ENCODE measurements around the gene AKAP5. TPM values are rescaled to one million over a fixed set of nuclear protein-coding genes. Genes with fewer than 3 reads are reported as not detected.

AKAP5 gene
- total and polyA plus RNA-seq, 2 experiments from 2014 or later = 1.0 to 3.4 TPM

GRCh38 chr14:64522591-64523355 lies 57.5 kb downstream of the AKAP5 start (continued):
- TF ChIP-seq, protein P1, sequence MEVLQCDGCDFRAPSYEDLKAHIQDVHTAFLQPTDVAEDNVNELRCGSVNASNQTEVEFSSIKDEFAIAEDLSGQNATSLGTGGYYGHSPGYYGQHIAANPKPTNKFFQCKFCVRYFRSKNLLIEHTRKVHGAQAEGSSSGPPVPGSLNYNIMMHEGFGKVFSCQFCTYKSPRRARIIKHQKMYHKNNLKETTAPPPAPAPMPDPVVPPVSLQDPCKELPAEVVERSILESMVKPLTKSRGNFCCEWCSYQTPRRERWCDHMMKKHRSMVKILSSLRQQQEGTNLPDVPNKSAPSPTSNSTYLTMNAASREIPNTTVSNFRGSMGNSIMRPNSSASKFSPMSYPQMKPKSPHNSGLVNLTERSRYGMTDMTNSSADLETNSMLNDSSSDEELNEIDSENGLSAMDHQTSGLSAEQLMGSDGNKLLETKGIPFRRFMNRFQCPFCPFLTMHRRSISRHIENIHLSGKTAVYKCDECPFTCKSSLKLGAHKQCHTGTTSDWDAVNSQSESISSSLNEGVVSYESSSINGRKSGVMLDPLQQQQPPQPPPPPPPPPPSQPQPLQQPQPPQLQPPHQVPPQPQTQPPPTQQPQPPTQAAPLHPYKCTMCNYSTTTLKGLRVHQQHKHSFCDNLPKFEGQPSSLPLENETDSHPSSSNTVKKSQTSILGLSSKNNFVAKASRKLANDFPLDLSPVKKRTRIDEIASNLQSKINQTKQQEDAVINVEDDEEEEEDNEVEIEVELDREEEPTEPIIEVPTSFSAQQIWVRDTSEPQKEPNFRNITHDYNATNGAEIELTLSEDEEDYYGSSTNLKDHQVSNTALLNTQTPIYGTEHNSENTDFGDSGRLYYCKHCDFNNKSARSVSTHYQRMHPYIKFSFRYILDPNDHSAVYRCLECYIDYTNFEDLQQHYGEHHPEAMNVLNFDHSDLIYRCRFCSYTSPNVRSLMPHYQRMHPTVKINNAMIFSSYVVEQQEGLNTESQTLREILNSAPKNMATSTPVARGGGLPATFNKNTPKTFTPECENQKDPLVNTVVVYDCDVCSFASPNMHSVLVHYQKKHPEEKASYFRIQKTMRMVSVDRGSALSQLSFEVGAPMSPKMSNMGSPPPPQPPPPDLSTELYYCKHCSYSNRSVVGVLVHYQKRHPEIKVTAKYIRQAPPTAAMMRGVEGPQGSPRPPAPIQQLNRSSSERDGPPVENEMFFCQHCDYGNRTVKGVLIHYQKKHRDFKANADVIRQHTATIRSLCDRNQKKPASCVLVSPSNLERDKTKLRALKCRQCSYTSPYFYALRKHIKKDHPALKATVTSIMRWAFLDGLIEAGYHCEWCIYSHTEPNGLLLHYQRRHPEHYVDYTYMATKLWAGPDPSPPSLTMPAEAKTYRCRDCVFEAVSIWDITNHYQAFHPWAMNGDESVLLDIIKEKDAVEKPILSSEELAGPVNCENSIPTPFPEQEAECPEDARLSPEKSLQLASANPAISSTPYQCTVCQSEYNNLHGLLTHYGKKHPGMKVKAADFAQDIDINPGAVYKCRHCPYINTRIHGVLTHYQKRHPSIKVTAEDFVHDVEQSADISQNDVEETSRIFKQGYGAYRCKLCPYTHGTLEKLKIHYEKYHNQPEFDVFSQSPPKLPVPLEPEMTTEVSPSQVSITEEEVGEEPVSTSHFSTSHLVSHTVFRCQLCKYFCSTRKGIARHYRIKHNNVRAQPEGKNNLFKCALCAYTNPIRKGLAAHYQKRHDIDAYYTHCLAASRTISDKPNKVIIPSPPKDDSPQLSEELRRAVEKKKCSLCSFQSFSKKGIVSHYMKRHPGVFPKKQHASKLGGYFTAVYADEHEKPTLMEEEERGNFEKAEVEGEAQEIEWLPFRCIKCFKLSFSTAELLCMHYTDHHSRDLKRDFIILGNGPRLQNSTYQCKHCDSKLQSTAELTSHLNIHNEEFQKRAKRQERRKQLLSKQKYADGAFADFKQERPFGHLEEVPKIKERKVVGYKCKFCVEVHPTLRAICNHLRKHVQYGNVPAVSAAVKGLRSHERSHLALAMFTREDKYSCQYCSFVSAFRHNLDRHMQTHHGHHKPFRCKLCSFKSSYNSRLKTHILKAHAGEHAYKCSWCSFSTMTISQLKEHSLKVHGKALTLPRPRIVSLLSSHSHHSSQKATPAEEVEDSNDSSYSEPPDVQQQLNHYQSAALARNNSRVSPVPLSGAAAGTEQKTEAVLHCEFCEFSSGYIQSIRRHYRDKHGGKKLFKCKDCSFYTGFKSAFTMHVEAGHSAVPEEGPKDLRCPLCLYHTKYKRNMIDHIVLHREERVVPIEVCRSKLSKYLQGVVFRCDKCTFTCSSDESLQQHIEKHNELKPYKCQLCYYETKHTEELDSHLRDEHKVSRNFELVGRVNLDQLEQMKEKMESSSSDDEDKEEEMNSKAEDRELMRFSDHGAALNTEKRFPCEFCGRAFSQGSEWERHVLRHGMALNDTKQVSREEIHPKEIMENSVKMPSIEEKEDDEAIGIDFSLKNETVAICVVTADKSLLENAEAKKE (CRISPR knock-in tag; IDR thresholded peaks at IDR 0.05) = no peak
- TF ChIP-seq ETS1 (IDR thresholded peaks at IDR 0.05) (no peak), NANOG (IDR thresholded peaks at IDR 0.05; ENCODE audit: borderline replicate concordance) (no peak), ZNF331 (CRISPR knock-in tag; IDR thresholded peaks at IDR 0.05; ENCODE audit: low read depth) (no peak), JUNB (IDR thresholded peaks at IDR 0.05; ENCODE audit: unreplicated experiment) (no peak), ZNF114 (CRISPR knock-in tag; IDR thresholded peaks at IDR 0.05) (no peak)

Other genes starting within 250 kb of the AKAP5 start
- 0.08 and 0.59 TPM in 2 replicates for gene ESR2, start 171.1 kb upstream of the AKAP5 start, total RNA-seq (2014; rRNA removed; shearing (Covaris generic))
- 0.35 and 0.58 TPM in 2 replicates for gene ESR2, start 171.1 kb upstream of the AKAP5 start, polyA plus RNA-seq (2016; fragmentation: Nextera tagmentation; extraction: Ambion mirVana)
- gene MTHFD1, start 77.1 kb upstream of the AKAP5 start, total RNA-seq (2014; rRNA removed; shearing (Covaris generic)) = 219 and 252 TPM in 2 replicates
- gene MTHFD1, start 77.1 kb upstream of the AKAP5 start, polyA plus RNA-seq (2016; fragmentation: Nextera tagmentation; extraction: Ambion mirVana) = 237 and 262 TPM in 2 replicates
- 8.0 and 8.9 TPM in 2 replicates for gene ZBTB25, start 38.3 kb downstream of the AKAP5 start, total RNA-seq (2014; rRNA removed; shearing (Covaris generic))
- 4.1 and 5.8 TPM in 2 replicates for gene ZBTB25, start 38.3 kb downstream of the AKAP5 start, polyA plus RNA-seq (2016; fragmentation: Nextera tagmentation; extraction: Ambion mirVana)
- 32.5 and 33.0 TPM in 2 replicates for gene ZBTB1, start 39.3 kb downstream of the AKAP5 start, total RNA-seq (2014; rRNA removed; shearing (Covaris generic))
- gene ZBTB1, start 39.3 kb downstream of the AKAP5 start, polyA plus RNA-seq (2016; fragmentation: Nextera tagmentation; extraction: Ambion mirVana) = 10.3 and 11.2 TPM in 2 replicates
- gene HSPA2, start 75.2 kb downstream of the AKAP5 start, total RNA-seq (2014; rRNA removed; shearing (Covaris generic)) = 114 and 130 TPM in 2 replicates
- 86.1 and 88.5 TPM in 2 replicates for gene HSPA2, start 75.2 kb downstream of the AKAP5 start, polyA plus RNA-seq (2016; fragmentation: Nextera tagmentation; extraction: Ambion mirVana)
- 0.42 TPM in 1 of 2 replicates, not detected in the other for gene PPP1R36, start 84.5 kb downstream of the AKAP5 start, total RNA-seq (2014; rRNA removed; shearing (Covaris generic))
- 0.45 and 1.4 TPM in 2 replicates for gene PPP1R36, start 84.5 kb downstream of the AKAP5 start, polyA plus RNA-seq (2016; fragmentation: Nextera tagmentation; extraction: Ambion mirVana)
- 83.1 and 83.9 TPM in 2 replicates for gene PLEKHG3, start 238.9 kb downstream of the AKAP5 start, total RNA-seq (2014; rRNA removed; shearing (Covaris generic))
- gene PLEKHG3, start 238.9 kb downstream of the AKAP5 start, polyA plus RNA-seq (2016; fragmentation: Nextera tagmentation; extraction: Ambion mirVana) = 23.0 and 30.8 TPM in 2 replicates